Parathyroid adenoma (tissue), 2 donors: ENCODE measurements around the gene KCNQ1.
A peak's percentile ranks its signal among the peaks of the same experiment; 100 is the strongest.

Experiments used
- H2AFZ ChIP-seq: fragments of 300-600 bp; sonication (generic); one replicate; pipeline ENCODE4 v1.7.0; 2017; ENCODE audit warnings: antibody characterized with exemption, mild to moderate bottlenecking
- H3K27ac ChIP-seq: fragments of 300-600 bp; sonication (generic); one replicate; pipeline ENCODE4 v1.7.0; 2017
- H3K27me3 ChIP-seq: fragments of 300-600 bp; sonication (generic); one replicate; pipeline ENCODE4 v1.7.0; 2017; ENCODE audit warnings: low read length; ENCODE audit not compliant: control insufficient read depth, insufficient read depth
- H3K36me3 ChIP-seq: fragments of 300-600 bp; sonication (generic); one replicate; pipeline ENCODE4 v1.7.0; 2017; ENCODE audit warnings: low read length; ENCODE audit not compliant: control insufficient read depth, insufficient read depth
- H3K4me1 ChIP-seq: fragments of 300-600 bp; sonication (generic); one replicate; pipeline ENCODE4 v1.7.0; 2017; ENCODE audit warnings: control low read depth
- H3K4me2 ChIP-seq: fragments of 300-600 bp; sonication (generic); one replicate; pipeline ENCODE4 v1.7.0; 2017; ENCODE audit warnings: low read length
- H3K4me3 ChIP-seq: fragments of 300-600 bp; sonication (generic); one replicate; pipeline ENCODE4 v1.7.0; 2017; ENCODE audit warnings: low read depth, low read length
- H3K79me2 ChIP-seq: fragments of 300-600 bp; sonication (generic); one replicate; pipeline ENCODE4 v1.7.0; 2017; ENCODE audit warnings: control low read depth
- H3K9ac ChIP-seq: fragments of 300-600 bp; sonication (generic); one replicate; pipeline ENCODE4 v1.7.0; 2017; ENCODE audit warnings: mild to moderate bottlenecking
- H3K9me3 ChIP-seq: fragments of 300-600 bp; sonication (generic); one replicate; pipeline ENCODE4 v1.7.0; 2017; ENCODE audit warnings: low read length; ENCODE audit not compliant: control insufficient read depth
- CTCF ChIP-seq: fragments of 300-600 bp; sonication (generic); IDR thresholded peaks from one replicate; pipeline ENCODE4 v1.7.0; 2017; ENCODE audit warnings: antibody characterized with exemption, mild to moderate bottlenecking
- donor health status: primary hyperparathyroidism.

KCNQ1 gene

GRCh38 chr11:2416765-2417164 is 28.0 kb upstream of the KCNQ1 start:
- no peak overlapping the region for H3K9ac ChIP-seq
- no peak overlapping the region for H3K27ac ChIP-seq
- no peak overlapping the region for H3K4me3 ChIP-seq
- no peak overlapping the region for H2AFZ ChIP-seq
- no peaks in the 10 kb centered on the region for H3K79me2 ChIP-seq
- TF ChIP-seq CTCF: no peak
- H3K27me3 ChIP-seq: no peaks in the 10 kb centered on the region
- no peaks in the 10 kb centered on the region for H3K9me3 ChIP-seq
- H3K4me1 ChIP-seq: no peaks in the 10 kb centered on the region
- H3K4me2 ChIP-seq: no peak overlapping the region
- no peaks in the 10 kb centered on the region for H3K36me3 ChIP-seq

GRCh38 chr11:2417856-2418692 is 26.7 kb upstream of the KCNQ1 start:
- no peak overlapping the region for H3K9ac ChIP-seq
- H3K4me2 ChIP-seq: no peak overlapping the region
- no peak overlapping the region for H2AFZ ChIP-seq
- H3K27ac ChIP-seq: no peak overlapping the region
- no peaks in the 10 kb centered on the region for H3K36me3 ChIP-seq
- no peaks in the 10 kb centered on the region for H3K27me3 ChIP-seq
- H3K79me2 ChIP-seq: no peaks in the 10 kb centered on the region
- no peak overlapping the region for H3K4me3 ChIP-seq
- no peak for TF ChIP-seq CTCF
- no peaks in the 10 kb centered on the region for H3K9me3 ChIP-seq
- H3K4me1 ChIP-seq: no peaks in the 10 kb centered on the region

GRCh38 chr11:2418693-2419360 is 26.0 kb upstream of the KCNQ1 start:
- H3K27ac ChIP-seq: no peak overlapping the region
- no peak overlapping the region for H3K9ac ChIP-seq
- H2AFZ ChIP-seq: no peak overlapping the region
- no peaks in the 10 kb centered on the region for H3K9me3 ChIP-seq
- H3K79me2 ChIP-seq: no peaks in the 10 kb centered on the region
- TF ChIP-seq CTCF: no peak
- no peaks in the 10 kb centered on the region for H3K4me1 ChIP-seq
- H3K4me3 ChIP-seq: no peak overlapping the region
- H3K4me2 ChIP-seq: no peak overlapping the region
- H3K36me3 ChIP-seq: no peaks in the 10 kb centered on the region
- no peaks in the 10 kb centered on the region for H3K27me3 ChIP-seq

- peak; percentile 50 for TF ChIP-seq CTCF
- H3K4me2 ChIP-seq: no peak overlapping the region
- H3K9ac ChIP-seq: no peak overlapping the region
- no peaks in the 10 kb centered on the region for H3K36me3 ChIP-seq
- no peak overlapping the region for H3K27ac ChIP-seq
- no peaks in the 10 kb centered on the region for H3K9me3 ChIP-seq
- H3K4me1 ChIP-seq: no peaks in the 10 kb centered on the region
- H3K79me2 ChIP-seq: no peaks in the 10 kb centered on the region
- no peak overlapping the region for H3K4me3 ChIP-seq
- peak overlapping the region; percentile 46 for H2AFZ ChIP-seq
- no peaks in the 10 kb centered on the region for H3K27me3 ChIP-seq
Observed at GRCh38 chr11:2419638-2420501, 24.9 kb upstream of the KCNQ1 start.
